Thymus (tissue), 11 donors: ENCODE measurements around the gene RNU7-1. TPM values are rescaled to one million over a fixed set of nuclear protein-coding genes. Genes with fewer than 3 reads are reported as not detected.

Source experiments
- DNase-seq, 9 donors: peaks; one replicate each; pipeline ENCODE4 v3.0.0-alpha.2; 2013; ENCODE audit warnings: low spot score in 9 of 9, low read depth in 6 of 9, missing footprints in 1 of 9
- H3K27ac ChIP-seq, 2 donors: one replicate each; pipeline ENCODE4 v1.5.1; 2013; ENCODE audit warnings: control low read depth in 1 of 2, low read depth in 1 of 2, low read length in 1 of 2, mild to moderate bottlenecking in 1 of 2, moderate library complexity in 1 of 2
- H3K27me3 ChIP-seq, 2 donors: one replicate each; pipeline ENCODE4 v1.5.1; 2013; ENCODE audit warnings: low read length in 1 of 2; ENCODE audit not compliant: control insufficient read depth in 2 of 2, insufficient read depth in 1 of 2
- H3K36me3 ChIP-seq, 2 donors: one replicate each; pipeline ENCODE4 v1.5.1; 2013; ENCODE audit warnings: low read length in 1 of 2, mild to moderate bottlenecking in 1 of 2, moderate library complexity in 1 of 2; ENCODE audit not compliant: control insufficient read depth in 2 of 2, insufficient read depth in 2 of 2
- H3K4me1 ChIP-seq, 2 donors: one replicate each; pipeline ENCODE4 v1.5.1; 2013; ENCODE audit warnings: low read length in 2 of 2; ENCODE audit not compliant: control insufficient read depth in 2 of 2, insufficient read depth in 2 of 2
- H3K4me3 ChIP-seq, 2 donors: one replicate each; pipeline ENCODE4 v1.5.1; 2013; ENCODE audit warnings: low read length in 2 of 2, control low read depth in 1 of 2, mild to moderate bottlenecking in 1 of 2
- H3K9me3 ChIP-seq, 2 donors: one replicate each; pipeline ENCODE4 v1.5.1; 2013; ENCODE audit warnings: low read length in 1 of 2, mild to moderate bottlenecking in 1 of 2; ENCODE audit not compliant: control insufficient read depth in 2 of 2, insufficient read depth in 1 of 2
- WGBS: extraction: QIAGEN DNeasy Blood & Tissue Kit; methylation state at CpG from one replicate; pipeline ENCODE4 v1.1.7; 2013; 5-methylcytosine and 5-hydroxymethylcytosine counted together
- polyA plus RNA-seq: library from polyadenylated mRNA; stranded (reverse); fragments of 200-250 nt; gene quantifications from one replicate; pipeline ENCODE4 v1.2.3, GENCODE V29; 2013
- total RNA-seq: library from RNA; stranded (reverse); fragments of 120-200 nt; gene quantifications from one replicate; pipeline ENCODE4 v1.2.4, GENCODE V29; 2013
- donor health status: healthy.

RNU7-1 gene
- total and polyA plus RNA-seq, 2 donors, result not detected

DNA sequence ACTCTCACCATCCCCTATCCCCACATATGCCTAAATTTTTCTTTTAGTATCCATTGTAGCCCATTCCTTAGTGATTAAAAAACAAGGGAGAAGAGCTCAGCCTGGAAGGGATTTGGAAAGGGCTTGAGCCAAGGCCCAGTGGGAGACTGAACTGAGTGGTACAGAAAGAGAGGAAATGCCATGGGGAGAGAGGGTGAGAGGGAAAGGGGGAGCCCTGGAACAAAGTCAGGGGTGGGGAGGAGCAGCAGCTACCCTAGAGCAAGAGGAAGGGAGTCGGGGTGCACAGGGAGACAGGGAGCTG, 18.4 kb upstream of the RNU7-1 start:
- no peak overlapping the region for H3K4me3 ChIP-seq
- H3K4me1 ChIP-seq, result peaks cover 6 to 54% of the 10 kb centered on the region in 2 donors
- H3K27me3 ChIP-seq, result peaks cover 0 to 33% of the 10 kb centered on the region in 2 donors
- H3K36me3 ChIP-seq, result peaks cover 16 to 22% of the 10 kb centered on the region in 2 donors
- H3K27ac ChIP-seq, result peak overlapping the region; percentile 64 to 80
- peaks cover 0 to 1% of the 10 kb centered on the region in 2 donors for H3K9me3 ChIP-seq
- WGBS, result 89% methylated on average over 1 of the region's 1 CpG
- no peak for DNase-seq

DNA sequence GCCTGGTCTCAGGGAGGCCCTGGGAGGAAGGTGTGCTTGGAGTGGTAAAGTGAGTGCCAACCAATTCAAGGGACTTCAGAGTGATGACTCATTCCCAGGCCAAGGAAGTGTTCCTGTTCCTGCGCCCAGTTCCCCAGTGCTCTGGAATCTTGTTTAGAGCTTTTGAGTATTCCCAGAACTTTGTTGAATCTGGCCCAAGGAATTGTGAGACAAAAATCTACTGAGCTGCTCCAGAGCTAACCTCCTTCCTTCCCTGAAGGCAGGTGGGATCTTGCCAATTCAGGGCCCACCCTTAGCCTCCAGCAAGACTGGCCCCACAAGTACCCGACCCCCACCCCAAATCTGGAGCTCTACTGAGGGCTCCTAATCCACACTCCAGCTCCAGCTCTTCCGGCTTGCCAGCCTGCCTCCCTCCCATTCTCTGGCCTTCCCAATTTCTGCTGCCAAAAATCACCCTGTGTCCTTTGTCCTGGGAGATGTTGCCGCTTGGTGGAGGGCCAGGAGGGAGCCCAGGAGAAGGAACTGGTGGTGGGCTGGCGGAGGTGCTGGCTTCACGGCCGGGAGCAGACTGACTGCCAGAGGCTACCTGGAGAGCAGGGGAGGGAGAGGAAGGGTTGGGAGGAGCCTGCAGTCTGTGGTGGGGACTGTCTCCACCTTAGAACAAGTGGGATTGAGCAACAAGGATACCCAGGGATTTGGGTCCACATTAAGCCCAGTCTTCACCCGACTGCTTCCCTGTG, 17.9 kb upstream of the RNU7-1 start:
- 82% methylated on average over 8 of the region's 8 CpGs for WGBS
- Histone ChIP-seq H3K9me3 (peaks cover 0 to 1% of the 10 kb centered on the region in 2 donors), H3K4me3 (no peak overlapping the region), H3K4me1 (peaks cover 6 to 54% of the 10 kb centered on the region in 2 donors), H3K36me3 (peaks cover 16 to 22% of the 10 kb centered on the region in 2 donors), H3K27me3 (peaks cover 0 to 33% of the 10 kb centered on the region in 2 donors), H3K27ac (peak overlapping the region; percentile 64 to 80)
- no peak for DNase-seq

DNA sequence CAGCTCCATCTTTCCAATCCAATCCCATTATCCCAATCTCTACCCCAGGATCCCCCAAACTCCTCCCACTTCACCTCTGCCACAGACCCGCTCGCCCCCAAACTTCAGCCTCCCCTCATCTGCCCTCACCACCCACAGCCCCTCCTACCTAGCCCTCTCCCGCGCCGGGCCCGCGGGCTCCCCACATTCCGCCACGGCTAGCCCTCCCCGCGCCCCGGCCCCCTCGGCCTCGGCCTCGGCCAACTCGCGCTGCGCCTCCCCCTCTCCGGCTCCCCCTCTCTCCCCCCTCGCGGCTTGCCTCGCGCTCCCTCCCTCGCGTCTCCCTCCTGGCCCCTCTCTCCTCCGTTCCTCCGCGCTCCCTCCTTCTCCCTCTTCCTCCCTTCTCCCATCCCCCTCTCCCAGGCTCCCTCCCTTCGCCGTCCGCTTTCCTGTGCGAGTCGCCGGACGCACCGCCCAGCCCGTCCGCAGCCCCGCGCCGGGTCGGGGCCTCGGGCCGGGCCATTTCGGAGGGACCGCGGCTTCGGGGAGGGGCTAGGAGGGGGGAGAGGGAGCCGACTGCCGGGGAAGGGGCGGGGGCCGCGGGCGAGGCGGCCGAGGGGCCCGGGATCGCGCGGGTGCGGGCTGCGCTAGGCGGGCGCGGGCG, 16.1 kb upstream of the RNU7-1 start, which contains the start of gene ATN1:
TSS of gene ATN1 (plus strand) at position 581 of the 643 bp plus-strand sequence. CDS start 6,043 bp downstream, outside the sequence.
- H3K4me1 ChIP-seq, result peaks cover 11 to 61% of the 10 kb centered on the region in 2 donors
- 1% methylated on average over 66 of the region's 66 CpGs for WGBS
- DNase-seq, result peak in 1 of 9 donors; percentile 62
- H3K36me3 ChIP-seq, result peaks cover 4 to 8% of the 10 kb centered on the region in 2 donors
- peaks cover 0 to 33% of the 10 kb centered on the region in 2 donors for H3K27me3 ChIP-seq
- H3K4me3 ChIP-seq, result peak within 1 kb of the TSS; percentile 53 to 87
- peak within 1 kb of the TSS; percentile 51 to 88 for H3K27ac ChIP-seq
- peaks cover 0 to 1% of the 10 kb centered on the region in 2 donors for H3K9me3 ChIP-seq

DNA sequence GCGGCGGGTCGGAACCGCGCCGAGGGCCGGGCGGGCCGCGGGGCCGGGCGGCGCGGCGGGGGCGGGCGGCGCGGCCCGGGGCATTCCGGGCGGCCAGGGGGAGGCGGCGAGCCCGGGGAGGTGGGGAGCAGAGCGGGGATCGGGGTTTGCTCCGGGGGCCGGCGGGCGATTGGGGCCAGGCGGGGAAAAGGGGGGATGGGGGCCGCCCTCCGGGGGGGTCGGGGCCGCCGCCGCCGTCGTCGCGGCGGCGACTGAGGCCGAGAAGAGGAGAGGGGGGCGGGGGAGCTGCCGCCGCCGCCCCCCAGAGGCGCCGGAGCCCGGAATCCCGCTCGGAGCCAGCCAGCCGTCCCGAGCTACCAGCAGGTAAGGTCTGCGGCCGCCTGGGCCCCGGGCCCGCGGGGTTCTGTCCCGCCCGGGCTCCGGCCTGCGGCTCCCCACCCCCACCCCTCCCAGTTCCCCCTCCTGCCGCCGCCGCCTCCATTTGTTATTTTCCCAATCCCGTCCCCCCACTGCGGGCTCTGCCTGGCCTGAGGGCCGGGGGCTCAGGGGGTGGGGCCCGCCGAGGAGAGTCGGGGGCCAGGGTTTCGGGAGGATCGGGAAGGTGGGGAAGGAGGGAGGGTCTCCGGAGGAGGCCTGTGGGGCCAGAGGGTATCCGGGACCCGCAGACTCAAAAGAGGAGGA, 15.5 kb upstream of the RNU7-1 start:
- under 1% methylated on average over 78 of the region's 79 CpGs for WGBS
- peaks cover 3 to 4% of the 10 kb centered on the region in 2 donors for H3K36me3 ChIP-seq
- H3K27ac ChIP-seq, result peak overlapping the region; percentile 51 to 88
- H3K27me3 ChIP-seq, result peaks cover 0 to 33% of the 10 kb centered on the region in 2 donors
- H3K9me3 ChIP-seq, result peaks cover 0 to 1% of the 10 kb centered on the region in 2 donors
- peaks cover 18 to 68% of the 10 kb centered on the region in 2 donors for H3K4me1 ChIP-seq
- DNase-seq, result no peak
- peak overlapping the region; percentile 53 to 87 for H3K4me3 ChIP-seq

DNA sequence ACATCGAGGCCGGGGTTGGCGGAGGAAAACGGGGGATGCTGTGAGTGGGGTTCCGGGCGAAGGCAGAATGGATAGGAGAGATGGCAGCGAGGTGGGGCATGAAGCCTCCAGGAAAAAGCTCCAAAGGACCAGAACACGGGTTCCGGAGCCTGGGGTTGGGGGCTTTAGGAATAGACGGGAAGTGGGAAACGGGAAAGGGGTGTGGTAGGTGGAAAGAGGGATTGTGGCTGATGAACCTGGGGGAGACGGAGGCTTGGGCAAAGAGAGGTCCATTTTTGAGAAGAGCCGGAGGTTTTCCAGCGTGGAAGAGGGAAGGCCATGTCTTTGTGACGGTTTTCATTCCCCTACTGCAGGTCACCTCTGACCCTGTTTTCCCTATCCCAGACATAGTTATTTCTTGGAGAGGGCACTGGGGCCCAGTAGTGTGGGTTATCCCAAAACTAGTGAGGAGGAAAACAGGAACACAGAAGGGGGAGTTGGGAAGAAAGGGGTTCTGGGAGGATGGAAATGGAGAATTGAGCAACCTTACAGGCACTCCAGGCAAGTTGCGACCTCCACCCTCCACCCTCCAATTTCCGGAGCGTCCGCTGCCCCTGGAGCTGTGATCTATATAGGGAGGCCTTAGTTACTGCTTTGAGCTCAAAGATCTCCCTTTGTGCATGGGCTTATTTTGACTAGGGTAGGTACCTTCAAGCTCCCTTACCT, 14.8 kb upstream of the RNU7-1 start:
- peaks cover 0 to 33% of the 10 kb centered on the region in 2 donors for H3K27me3 ChIP-seq
- H3K27ac ChIP-seq, result peak overlapping the region; percentile 51 to 82
- H3K9me3 ChIP-seq, result peaks cover 0 to 1% of the 10 kb centered on the region in 2 donors
- H3K4me3 ChIP-seq, result peak overlapping the region; percentile 53 to 87
- WGBS, result 39% methylated on average over 19 of the region's 19 CpGs
- H3K36me3 ChIP-seq, result peaks cover 0 to 5% of the 10 kb centered on the region in 2 donors
- H3K4me1 ChIP-seq, result peaks cover 18 to 73% of the 10 kb centered on the region in 2 donors
- DNase-seq, result no peak

DNA sequence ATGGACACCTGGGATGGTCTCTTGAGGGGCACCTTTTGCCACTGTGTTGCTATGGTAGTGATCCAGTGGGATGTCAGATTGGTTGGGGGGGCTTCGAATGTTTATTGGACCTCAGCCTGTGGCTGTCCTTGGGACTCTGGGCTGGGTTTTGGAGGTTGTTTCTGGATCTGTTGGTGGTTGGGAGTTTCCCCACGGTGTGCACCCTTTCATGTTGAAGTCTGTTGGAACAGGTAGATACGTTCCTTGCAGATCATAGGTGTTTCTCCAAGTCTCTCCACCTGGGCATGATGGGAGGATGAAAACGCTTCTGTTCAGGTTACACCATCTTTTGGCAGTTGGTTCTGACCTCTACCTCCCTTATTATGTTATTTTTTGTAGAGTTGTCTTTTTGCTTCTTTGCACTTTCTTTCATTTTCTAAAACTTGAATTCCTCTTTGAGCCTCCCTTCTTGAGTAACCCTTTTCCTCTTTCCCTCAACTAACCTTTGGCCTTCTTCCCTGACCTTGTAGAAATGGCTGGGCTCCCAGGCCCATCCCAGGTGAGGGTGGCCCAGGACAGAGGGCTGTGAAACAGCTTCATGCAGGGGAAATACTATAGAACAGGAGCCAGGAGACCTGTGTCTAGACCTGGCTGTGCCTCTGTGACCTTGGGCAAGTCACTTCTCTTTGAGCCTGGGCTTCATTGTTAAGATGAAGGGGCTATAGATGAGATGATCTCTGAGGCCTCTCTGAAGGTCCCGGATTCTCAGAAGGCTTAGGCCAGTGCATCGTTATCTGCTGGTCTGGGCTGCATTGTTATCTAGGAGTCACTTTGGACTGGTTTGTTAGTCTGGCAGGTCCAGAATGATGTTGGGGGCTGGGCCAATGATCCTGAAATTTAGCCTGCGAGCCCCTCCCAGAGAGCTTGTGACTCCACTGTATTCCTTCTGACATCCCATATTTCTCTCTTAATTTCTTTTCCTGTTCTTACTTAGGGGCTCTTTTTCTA, 13.9 kb upstream of the RNU7-1 start:
- WGBS, result 94% methylated on average over 7 of the region's 7 CpGs
- peaks cover 0 to 33% of the 10 kb centered on the region in 2 donors for H3K27me3 ChIP-seq
- peaks cover 0 to 11% of the 10 kb centered on the region in 2 donors for H3K36me3 ChIP-seq
- DNase-seq, result no peak
- H3K4me3 ChIP-seq, result peak overlapping the region; percentile 53 to 87
- peaks cover 0 to 1% of the 10 kb centered on the region in 2 donors for H3K9me3 ChIP-seq
- peak overlapping the region in 1 of 2 donors; percentile 61 for H3K27ac ChIP-seq
- H3K4me1 ChIP-seq, result peaks cover 15 to 71% of the 10 kb centered on the region in 2 donors

DNA sequence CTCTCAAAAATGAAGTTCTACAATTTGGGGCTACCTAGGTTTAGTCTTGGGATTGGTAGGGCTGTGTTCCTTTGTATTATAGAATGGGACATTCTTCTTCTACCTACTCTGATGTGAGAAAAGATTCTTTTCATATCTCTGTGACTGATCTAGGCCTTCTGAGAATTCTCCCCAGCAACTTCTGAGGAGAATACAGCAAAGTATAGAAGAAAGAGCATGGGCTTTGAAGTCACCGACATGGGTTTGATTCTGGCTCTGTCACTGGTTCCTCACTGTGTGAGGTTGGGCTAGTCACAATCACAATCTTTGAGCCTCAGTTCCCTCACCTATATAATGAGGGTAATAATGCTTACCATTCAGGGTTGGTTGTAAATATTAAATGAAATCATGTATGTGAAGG, 10.8 kb upstream of the RNU7-1 start:
- Histone ChIP-seq H3K27ac (peak overlapping the region in 1 of 2 donors; percentile 40), H3K36me3 (peaks cover 0 to 19% of the 10 kb centered on the region in 2 donors), H3K9me3 (no peaks in the 10 kb centered on the region), H3K27me3 (peaks cover 0 to 14% of the 10 kb centered on the region in 2 donors), H3K4me1 (peaks cover 18 to 68% of the 10 kb centered on the region in 2 donors), H3K4me3 (no peak overlapping the region)
- DNase-seq, result peak in 4 of 9 donors; percentile 70 to 88 (median 72)
- 9% methylated on average over 1 of the region's 1 CpG for WGBS

DNA sequence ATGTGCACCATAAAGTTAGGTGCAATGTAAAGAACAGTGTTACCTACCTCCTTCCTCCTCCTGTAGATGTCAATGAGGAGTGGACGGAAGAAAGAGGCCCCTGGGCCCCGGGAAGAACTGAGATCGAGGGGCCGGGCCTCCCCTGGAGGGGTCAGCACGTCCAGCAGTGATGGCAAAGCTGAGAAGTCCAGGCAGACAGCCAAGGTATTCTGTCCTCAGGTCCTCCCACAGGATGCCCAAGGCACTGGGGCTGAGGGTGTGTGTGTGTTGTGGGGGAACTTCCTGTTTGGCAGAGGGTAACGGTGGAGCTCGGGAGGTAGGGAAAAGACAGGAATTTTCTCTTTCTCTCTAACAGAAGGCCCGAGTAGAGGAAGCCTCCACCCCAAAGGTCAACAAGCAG, 9.5 kb upstream of the RNU7-1 start:
- Histone ChIP-seq H3K27me3 (peaks cover 0 to 4% of the 10 kb centered on the region in 2 donors), H3K9me3 (no peaks in the 10 kb centered on the region), H3K36me3 (peaks cover 3 to 24% of the 10 kb centered on the region in 2 donors), H3K4me1 (peaks cover 22 to 70% of the 10 kb centered on the region in 2 donors), H3K4me3 (no peak overlapping the region), H3K27ac (no peak overlapping the region)
- no peak for DNase-seq
- 91% methylated on average over 8 of the region's 8 CpGs for WGBS
